Loucy (cell line): ENCODE data around the gene GPC2.

Experiments
- CTCF ChIP-seq: fragments of 200-600 bp; sonication (generic); conservative IDR thresholded peaks from 2 replicates; pipeline ENCODE4 v1.5.1; 2014; ENCODE audit warnings: mild to moderate bottlenecking, antibody characterized with exemption, low read length
- EZH2phosphoT487 ChIP-seq: fragments of 200-600 bp; IDR thresholded peaks from 2 replicates; pipeline ENCODE4 v1.6.1; 2018; ENCODE audit warnings: antibody characterized with exemption, mild to moderate bottlenecking, moderate library complexity, borderline replicate concordance

GRCh38 chr7:100148225-100148558, 29.0 kb downstream of the GPC2 start:
- TF ChIP-seq CTCF (no peak), EZH2phosphoT487 (no peak)
